Measurements from ENCODE around the gene PSMD5.

- TF ChIP-seq CTCF (conservative IDR thresholded peaks at IDR 0.05; ENCODE audit: low read depth, low read length) = no peak
- no peak for TF ChIP-seq RCOR1 (IDR thresholded peaks at IDR 0.05; ENCODE audit: insufficient replicate concordance, low read length)
- no peak for TF ChIP-seq POLR2A (IDR thresholded peaks at IDR 0.05; ENCODE audit: low read depth, low read length)
- no peak for TF ChIP-seq BHLHE40 (IDR thresholded peaks at IDR 0.05; ENCODE audit: low read depth, low read length)
- no peak for TF ChIP-seq RAD21 (IDR thresholded peaks at IDR 0.05; ENCODE audit: low read length)
- no peak for TF ChIP-seq RFX5 (IDR thresholded peaks at IDR 0.05; ENCODE audit: low read depth, low read length)
- TF ChIP-seq MAFK (IDR thresholded peaks at IDR 0.05; ENCODE audit: low read depth, low read length) = no peak
- no peak for TF ChIP-seq ELK1 (IDR thresholded peaks at IDR 0.05; ENCODE audit: borderline replicate concordance, low read depth, low read length)
- no peak for TF ChIP-seq USF2 (IDR thresholded peaks at IDR 0.05; ENCODE audit: low read depth, low read length)
- no peak for TF ChIP-seq NFE2L2 (IDR thresholded peaks at IDR 0.05; ENCODE audit: low read depth, low read length)
These were observed 42.7 kb upstream of the PSMD5 start for GRCh38 chr9:120885457-120885856.

All from IMR-90 (cell line).